Kasumi-1 (cell line): ENCODE data around the gene RPL7A.
"Not testable (repeated sequence)": the region's sequence is repeated elsewhere in the genome, so short reads cannot be mapped to it uniquely, and the experiment has no call there.

ENCODE experiments used
- DNase-seq, 2 experiments: peaks; one replicate each; lab custom pipeline; 2025; lab: John Stamatoyannopoulos, UW

RPL7A gene

DNA sequence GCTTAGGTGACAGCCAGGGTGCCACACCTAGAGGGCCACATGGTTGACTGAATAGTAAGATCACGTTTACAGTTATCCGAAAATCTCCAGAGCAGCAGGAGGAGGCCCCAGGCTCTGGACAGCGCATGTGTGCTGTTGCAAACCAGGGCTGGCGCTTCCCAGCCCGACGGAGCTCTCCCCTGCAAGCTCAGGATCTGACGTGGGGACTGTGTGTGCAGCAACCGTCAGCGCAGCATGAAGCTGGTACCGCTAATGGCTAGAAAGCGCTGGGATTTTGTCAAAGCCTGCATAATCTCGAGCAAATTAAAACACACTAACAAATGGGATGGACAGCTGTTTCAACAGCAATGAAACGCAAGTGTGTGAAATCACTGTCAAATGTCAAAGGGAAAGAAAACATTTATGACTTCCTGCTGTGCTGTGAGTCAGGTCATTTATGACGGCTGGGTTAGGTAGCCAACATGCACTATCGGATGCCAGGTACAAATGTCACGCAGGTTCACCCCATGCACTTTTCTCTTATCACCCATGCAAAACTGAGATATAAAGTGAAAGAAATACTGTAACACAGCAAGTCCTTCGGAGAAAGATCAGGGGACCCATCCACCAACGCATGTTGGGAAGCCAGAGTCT is 20.3 kb downstream of the RPL7A start:
- DNase-seq = no peak

DNA sequence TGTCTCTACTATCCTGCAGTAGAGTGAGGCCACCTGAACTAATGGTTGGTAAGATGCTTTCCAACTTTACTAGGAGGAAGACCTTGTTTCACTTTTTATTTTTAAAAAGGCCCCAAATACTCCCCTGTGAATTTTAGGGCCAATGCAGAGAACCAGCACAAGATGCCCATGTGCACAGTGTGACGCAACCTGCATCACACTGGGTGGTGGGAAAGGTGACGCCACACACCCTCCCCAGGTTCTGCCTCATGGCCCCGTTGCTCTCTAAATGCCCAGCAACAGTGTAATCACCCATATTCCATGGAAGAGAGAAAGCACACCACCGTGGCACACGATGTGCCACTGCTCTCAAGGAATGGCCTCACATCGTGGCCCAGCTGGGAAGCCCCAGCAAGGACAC is 21.4 kb downstream of the RPL7A start:
- no peak for DNase-seq

DNA sequence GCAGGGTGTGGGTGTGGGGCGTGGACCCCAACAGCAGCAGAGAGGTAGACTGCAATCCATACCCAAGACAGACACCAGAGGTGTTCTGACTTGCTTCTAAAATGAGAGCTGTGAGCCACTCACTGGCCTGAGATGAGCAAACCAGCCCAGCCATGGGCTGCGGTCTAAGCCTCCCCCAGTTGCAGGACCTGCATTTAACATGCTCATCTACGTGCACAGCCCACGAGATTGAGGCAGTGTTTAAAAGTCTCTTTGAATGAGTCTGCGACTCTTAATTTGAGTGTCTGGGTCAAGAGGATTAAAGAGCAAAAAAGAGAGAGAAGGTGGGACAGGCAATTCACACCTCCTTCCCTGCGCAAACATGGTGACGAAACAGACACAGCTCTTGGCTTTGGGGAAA is 21.9 kb downstream of the RPL7A start:
- no peak for DNase-seq

DNA sequence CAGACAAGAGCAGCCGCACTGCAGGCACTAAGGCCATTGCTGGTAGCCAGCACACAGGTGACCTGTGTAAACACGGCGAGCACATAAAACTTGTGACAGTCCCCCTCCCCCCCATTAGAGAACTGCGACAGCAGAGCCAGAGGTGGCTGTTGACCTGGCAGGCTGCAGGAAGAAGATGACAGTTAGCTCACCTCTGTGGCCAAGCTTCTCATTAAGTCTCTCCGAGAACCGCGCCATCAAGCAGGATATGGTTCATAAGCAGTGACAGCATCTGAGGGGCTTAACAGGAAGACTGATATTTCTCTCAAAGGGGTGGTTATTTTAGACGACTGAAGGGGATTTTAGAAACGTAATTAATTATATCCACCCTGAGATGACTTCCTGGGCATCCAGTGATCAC is 22.7 kb downstream of the RPL7A start:
- no peak for DNase-seq

DNA sequence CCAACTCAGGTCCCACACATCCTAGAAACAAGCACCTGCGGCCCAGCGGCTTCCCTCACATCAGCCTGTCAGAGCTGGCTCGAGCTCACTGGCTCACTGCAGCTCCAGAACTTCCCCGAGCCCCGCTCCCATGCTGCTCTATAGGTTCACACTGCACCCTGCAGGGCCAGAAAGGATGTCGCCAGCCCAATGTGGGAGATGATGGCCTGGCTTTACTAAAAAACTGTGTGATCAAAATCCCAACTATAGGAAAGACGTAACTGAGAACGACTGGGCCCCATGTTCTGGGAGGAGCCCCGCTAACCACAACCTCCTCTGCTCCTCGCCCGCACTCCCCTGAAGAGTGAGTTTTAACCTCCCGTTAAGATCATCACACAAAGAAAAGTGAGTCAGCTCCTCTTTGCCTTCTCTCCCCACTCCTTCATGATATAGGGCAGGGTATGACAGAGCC is 23.3 kb downstream of the RPL7A start:
- no peak for DNase-seq

DNA sequence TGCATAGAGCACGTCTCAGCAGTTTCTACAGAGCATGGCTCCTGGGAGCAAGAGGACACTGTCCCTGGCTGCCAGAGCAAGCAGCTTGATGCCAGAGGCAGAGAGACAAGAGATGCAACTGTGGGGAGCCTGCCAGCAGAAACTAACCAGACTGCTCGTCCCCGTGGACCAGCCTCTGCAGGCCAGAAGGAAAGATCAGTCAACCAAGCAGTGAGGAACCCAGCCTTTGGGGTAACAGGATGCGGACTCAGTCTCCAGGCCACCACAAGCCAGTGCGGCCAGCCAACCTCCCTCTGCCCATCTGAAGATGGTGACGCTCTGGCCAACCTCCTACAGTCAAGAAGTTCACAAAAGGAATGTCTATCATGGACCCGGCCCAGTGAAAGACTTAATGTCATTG is 24.1 kb downstream of the RPL7A start:
- no peak for DNase-seq

DNA sequence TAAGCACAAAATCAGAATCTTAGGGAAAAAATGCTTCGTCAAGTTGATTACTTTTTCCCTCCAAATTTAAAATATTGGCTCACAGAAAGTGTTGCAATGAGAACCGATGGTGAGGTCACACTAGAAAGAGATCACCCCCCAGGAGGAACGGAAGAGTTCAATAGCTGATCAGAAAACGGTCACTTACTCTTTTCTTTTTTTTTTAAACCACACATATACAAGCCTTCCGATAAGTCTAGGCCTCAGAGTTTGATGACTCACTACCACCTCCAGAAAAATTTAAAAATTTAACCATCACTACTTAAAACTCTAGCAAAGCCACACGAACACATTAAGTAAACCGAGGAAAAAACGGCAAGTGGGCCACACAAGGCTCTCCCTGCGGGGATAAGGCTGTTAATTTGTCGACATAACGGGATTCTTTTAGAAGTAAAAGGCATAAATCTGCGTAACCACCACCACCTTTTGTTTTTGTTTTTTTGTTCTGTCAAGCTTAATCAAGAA is 26.6 kb downstream of the RPL7A start:
- peak in 1 of 2 experiments; percentile 39 for DNase-seq

DNA sequence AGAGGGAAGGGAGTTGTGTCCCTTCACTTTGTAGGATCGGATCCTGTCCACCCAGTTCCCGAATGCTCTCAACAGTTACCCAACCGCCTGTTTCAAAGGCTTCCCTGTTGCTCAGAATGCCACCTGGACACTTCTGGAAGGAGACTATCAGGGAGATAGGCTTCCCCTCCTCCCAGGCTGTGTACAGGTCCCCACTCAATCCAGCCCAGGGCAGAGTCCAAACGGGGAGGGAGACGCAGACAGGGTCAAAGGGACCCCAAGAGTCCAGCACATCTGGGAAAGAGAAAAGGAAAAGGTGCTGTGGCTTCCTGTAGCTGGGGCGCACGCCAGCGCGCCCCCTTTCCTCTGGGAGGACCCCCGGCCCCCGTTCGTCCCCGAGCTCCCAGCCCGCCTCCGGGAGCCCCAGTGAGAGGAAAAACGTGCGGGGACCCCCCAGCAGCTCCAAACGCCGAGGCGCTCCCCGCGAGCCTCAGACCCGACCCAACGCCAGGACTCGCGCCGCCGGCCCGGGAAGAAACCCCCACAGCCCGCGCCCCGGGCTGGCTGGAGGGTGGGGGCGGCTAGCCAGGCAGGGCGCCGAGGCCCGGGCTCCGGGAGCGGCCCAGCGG is 27.2 kb downstream of the RPL7A start:
- peak; percentile 35 to 36 for DNase-seq

DNA sequence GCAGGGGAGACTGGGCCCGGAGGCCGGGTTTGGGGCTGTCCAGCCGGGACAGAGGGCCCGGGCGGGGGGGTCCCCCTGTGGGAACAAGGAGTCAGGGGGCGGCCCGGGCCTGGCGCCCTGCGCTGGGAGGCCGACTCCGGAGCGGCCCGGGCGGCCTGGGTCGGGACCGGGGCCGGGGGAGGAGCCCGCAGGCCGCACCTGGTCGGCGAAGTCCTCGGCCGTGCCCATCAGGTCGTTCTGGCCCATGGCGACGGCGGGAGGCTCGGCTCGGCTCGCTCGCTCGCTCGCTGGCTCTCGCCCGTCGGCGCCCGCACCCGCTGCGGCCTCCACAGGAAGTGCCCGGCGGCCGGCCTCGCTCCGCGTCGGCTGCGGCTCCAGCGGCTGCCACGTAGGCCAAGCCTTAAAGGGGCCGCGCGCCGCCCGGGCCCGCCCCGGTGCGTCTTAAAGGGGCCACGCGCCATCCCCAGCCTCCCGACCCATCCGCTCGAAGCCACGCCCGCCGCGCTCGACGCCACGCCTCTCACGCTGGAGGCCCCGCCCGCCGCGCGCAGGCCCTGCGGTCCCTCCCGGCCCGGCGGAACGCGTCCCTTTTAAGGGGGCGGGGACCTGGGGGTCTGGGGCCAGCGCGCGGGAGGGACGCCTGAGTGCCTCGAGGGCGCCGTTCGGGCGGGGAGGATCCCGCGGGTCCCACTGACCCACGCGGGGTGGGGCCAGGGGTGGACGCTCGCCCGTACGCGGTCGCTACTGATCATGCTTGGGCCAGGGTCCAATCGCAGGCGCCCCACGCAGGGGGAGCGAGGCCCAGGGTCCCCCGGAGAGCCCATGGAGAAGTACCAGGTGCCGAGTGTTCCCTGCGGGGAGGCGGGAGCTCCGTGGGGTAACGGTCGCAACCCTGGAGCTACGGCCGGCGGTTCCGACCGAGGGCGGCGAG is 28.0 kb downstream of the RPL7A start, which contains the start of the genes STKLD1 and SURF4:
Gene STKLD1, plus strand, starts transcription at position 643 of the 931 bp plus-strand sequence. Its CDS starts 108 bp downstream, at position 751.
Gene SURF4, minus strand, starts transcription at position 337 of the 931 bp plus-strand sequence. Its CDS starts 91 bp downstream, at position 246.
- peak; percentile 86 to 91 for DNase-seq

DNA sequence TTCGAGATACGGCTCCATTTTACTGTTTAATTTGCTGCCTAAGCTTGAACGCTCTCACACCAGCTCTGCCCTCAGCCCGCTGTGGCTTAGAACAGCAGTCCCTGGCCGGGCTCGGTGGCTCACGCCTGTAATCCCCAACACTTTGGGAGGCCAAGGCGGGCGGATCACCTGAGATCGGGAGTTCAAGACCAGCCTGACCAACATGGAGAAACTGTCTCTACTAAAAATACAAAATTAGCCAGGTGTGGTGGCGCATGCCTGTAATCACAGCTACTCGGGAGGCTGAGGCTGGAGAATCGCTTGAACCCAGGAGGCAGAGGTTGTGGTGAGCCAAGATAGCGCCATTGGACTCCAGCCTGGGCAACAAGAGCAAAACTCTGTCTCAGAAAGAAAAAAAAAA is 29.3 kb downstream of the RPL7A start:
- not testable (repeated sequence) for DNase-seq

DNA sequence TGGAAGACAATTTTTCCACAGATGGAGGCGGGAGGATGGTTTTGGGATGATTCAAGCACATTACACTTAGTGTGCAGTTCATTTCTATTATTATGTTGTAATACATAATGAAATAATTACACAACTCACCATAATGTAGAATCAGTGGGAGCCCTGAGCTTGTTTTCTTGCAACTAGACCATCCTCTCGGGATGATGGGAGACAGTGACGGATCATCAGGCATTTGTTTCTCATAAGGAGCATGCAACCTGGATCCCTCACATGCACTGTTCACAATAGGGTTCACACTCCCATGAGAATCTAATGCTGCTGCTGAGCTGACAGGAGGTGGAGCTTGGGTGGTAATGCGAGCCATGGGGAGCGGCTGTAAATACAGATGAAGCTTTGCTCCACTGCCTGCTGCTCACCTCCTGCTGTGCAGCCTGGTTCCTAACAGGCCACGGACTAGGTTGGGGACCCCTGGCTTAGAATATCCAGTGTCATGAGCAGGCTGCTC is 29.8 kb downstream of the RPL7A start:
- peak; percentile 6 to 20 for DNase-seq

DNA sequence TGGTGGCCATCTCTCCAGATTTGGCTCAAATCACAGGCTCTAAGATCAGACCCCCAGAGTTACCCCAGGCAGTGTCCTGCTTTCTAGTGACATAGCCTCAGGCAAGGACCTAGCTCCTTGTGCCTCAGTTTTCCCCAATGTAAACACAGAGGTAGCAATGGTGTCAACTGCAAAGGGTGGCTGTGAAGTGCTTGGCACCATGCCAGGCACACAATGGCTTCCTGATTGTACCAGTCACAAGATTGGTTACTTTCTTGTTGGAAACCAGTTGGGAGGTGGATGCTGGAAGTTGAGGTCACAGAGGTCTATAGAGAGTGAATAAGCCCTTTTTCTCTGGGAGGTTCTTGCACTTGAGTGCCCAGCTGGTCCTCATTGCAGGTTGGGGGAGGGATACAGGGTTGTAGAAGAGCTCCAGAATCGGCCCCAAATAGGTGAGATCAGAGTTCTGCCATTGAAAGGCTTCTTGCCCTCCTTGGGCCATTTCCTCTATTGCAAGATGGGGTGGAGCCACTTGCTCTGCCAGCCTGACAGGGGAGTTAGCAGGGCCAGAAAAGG is 30.5 kb downstream of the RPL7A start:
- DNase-seq = no peak

DNA sequence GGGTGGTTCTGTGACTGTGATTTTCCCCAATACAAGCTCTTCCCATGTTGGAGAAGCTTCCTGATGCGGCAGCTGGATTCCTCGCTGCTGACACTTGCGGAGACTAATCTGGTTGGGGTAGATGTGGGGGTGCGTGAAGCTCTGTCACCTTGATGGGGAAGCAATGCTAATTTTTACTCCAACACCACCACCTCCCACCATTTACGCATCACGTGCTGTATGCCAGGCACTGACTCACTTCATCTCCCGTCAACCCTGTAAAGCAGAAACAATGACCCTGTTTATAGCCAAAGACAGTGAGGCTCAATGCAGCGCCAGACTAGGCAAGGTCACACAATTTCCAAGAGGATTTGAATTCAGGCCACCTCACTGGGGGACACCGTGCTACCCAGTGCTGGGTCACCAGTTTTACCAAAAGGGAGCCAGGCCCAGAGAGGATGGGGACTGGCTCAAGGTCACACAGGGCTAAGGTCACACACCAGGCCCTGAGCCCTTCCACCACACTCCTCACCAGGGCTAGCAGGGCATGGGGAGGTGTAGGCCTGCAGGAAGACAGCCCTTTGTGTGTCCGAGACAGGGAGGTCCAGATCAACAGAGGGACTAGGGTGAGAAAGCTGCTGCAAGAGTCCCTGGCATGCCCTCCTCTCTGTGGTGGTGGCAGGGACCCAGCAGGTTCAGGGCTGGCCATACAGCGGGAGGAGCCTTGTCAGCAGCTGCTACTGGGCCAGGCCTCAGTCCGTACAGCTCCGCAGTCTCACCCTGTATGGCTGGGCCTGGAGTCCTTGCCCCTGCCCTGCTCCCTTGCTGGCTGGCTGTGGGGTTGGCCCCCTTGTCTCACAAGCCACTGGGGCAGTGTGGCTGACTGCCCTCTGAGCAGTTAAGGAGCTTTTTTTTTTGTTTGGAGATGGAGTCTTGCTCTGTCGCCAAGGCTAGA is 31.4 kb downstream of the RPL7A start:
- no peak for DNase-seq

DNA sequence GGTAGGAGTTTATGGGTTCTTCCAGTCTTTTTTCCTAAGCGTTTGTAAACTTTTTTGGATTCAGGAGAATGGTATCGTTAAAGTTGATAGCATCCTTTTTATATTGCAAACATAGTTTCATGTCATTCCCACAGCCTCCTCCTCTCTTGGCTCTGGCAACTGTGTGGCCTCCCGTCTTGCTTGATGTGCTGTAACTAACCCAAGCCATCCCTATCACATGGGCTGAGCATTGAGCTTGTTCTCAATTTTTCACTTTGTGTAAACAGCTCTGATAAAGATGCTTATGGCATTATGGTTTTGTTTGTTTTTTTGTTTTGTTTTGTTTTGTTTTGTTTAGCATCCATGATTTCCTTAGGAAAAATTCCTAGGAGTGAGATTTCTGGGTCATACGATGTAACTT is 32.7 kb downstream of the RPL7A start:
- no peak for DNase-seq

DNA sequence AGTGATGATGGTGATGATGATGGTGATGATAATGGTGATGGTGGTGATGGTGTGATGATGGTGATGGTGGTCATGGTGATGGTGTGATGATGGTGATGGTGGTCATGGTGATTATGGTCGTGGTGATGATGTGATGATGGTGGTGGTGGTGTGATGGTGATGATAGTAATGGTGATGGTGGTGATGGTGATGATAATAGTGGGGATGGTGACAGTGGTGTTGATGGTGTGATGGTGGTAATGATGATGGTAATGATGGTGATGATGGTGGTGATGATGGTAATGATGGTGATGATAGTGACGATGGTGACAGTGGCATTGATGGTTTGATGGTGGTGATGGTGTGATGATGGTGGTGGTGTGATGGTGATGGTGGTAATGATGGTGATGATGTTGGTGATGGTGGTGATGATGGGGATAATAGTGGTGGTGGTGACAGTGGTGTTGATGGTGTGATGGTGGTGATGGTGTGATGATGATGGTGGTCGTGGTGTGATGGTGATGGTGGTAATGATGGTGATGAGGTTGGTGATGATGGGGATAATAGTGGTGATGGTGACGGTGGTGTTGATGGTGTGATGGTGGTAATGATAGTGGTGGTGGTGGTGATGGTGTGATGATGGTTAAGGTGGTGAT is 34.6 kb downstream of the RPL7A start:
- DNase-seq = no peak

DNA sequence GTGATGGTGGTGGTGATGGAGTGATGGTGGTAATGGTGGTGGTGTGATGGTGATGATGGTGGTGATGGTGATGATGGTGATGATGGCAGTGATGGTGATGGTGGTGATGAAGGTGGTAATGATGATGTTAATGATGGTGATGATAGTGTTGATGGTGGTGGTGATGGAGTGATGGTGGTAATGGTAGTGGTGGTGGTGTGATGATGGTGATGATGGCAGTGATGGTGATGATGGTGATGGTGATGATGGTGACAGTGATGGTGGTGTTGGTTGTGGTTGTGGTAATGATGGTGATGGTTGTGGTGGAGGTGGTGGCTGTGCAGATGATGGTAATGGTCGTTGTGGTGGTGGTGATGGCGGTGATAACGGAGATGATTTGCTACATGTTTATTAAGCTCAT is 35.4 kb downstream of the RPL7A start:
- DNase-seq = no peak

DNA sequence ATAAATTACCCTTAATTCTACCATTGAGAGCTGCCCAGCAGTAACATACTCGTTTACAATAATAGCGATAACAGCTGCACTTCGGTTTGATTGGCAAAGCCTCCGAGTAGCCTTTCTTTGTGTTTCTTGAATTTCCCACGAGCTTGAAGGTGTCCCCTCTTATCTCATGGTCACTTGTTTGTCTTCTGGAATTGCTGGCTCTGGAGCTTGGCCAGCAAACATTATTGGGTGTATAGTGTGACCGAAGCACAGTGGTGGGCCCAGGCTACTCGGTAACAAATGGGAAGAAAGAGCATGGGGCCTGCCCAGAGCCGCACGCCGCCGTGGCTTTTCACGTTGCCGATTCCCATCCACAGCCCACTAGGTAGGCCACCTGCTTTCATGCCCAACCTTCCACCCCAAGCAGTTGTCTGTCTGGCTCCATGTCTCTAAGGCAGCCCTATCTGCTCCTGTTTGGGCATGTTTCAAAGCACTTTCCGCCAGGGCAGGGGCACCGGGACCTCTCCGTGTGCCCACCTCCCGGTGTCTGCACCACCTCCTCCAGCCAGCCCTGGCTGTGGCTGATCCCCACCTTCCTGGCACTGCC is 36.8 kb downstream of the RPL7A start:
- DNase-seq = no peak

DNA sequence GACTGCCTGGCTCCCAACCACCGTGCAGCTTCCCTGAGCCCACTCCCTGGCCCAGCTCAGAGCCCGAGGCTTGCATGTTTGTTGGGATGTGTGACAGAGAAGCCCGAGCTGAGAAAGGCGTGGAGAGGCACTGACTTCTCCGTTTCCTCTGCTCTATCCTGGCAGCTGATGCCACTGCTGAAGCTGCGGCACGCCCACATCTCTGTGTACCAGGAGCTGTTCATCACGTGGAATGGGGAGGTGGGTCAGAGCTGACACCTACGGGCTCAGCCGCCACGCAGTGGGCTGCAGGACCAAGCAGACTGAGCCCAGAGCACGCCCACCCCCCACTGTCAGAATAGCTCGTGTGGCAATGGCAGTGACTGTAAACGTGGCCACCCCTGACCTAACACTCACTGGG is 37.4 kb downstream of the RPL7A start:
- DNase-seq = no peak

DNA sequence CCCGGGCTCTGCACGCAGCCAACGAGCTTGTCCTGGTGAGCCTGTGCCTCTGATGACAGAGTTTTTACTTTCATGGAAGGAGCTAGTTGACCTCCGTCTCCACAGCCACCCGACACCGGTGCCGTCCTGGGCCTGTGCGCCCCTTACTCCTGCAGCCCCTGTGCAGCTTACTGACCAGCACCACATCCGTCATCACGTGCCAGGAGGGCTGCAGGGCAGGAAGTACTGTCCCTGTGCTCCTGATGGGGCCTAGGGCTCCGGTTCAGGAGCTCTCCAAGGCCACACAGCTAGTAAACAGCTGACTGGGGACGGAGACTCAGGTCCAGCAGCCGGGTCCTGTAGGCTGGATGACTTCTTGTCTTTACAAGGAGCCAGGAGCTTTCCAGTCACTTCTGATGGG is 38.3 kb downstream of the RPL7A start:
- DNase-seq = no peak

DNA sequence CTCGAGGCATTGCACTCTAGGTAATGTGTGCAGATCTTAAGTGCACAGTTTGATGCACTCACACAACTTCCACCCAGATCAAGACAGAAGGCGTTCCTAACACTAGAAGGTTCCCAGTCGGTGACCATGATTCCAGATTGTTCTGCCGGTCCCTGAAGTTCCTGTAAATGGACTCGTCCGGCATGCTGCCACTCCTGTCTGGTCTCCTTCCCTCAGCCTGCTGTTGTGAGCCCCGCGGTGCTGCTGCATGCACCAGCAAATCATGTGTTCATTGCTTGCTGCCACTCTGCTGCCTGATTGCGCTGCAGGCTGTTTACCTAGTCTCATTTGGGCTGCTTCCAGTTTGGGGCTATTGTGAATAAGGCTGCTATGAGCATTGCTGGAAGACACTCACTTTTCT is 39.7 kb downstream of the RPL7A start:
- no peak for DNase-seq
